ENCODE results near the gene BBS9. TPM values are rescaled to one million over a fixed set of nuclear protein-coding genes. Genes with fewer than 3 reads are reported as not detected.
A peak's percentile ranks its signal among the peaks of the same experiment; 100 is the strongest.

BBS9 gene
- total RNA-seq, 1 experiment from 2014 or later = 5.7 TPM

GRCh38 chr7:33183504-33183903 is 54.1 kb downstream of the BBS9 start:
- no peaks in the 10 kb centered on the region for H3K4me1 ChIP-seq (ENCODE audit: insufficient read depth, low read length)
- ATAC-seq (no peak), DNase-seq (no peak)
- no peak overlapping the region for H3K27ac ChIP-seq (ENCODE audit: low read length)
- no peaks in the 10 kb centered on the region for H3K9me3 ChIP-seq (ENCODE audit: low read length)
- intact Hi-C loops (cut with micrococcal nuclease) = loop anchor here (10.0 kb wide), 2 partner anchors 151 to 571 kb away; no protein-coding TSS in a partner anchor
- H4K20me1 ChIP-seq (ENCODE audit: low read length) = no peaks in the 10 kb centered on the region
- no peak overlapping the region for H3K4me3 ChIP-seq (ENCODE audit: low read length)
- H3K36me3 ChIP-seq (ENCODE audit: low read depth, low read length) = no peaks in the 10 kb centered on the region
- no peaks in the 10 kb centered on the region for H3K27me3 ChIP-seq (ENCODE audit: low read length)
- CTCF ChIA-PET = no interaction called here
- POLR2A ChIA-PET (ENCODE audit: unreplicated experiment) = no interaction called here
- no peak for TF ChIP-seq CTCF (conservative IDR thresholded peaks at IDR 0.05; ENCODE audit: low read depth, low read length)
- TF ChIP-seq EZH2phosphoT487 (IDR thresholded peaks at IDR 0.05; ENCODE audit: borderline replicate concordance, low read length) = no peak
- no peak for TF ChIP-seq EZH2 (IDR thresholded peaks at IDR 0.05; ENCODE audit: low read length, unreplicated experiment)
- H3K4me2 ChIP-seq (ENCODE audit: low read length) = no peak overlapping the region
- H3K79me2 ChIP-seq (ENCODE audit: low read length) = no peaks in the 10 kb centered on the region
- H2AFZ ChIP-seq (ENCODE audit: low read length) = no peak overlapping the region
- H3K9ac ChIP-seq (ENCODE audit: low read length) = no peak overlapping the region
- H3K9me2 ChIP-seq (replicated peaks; ENCODE audit: low read length) = no peaks in the 10 kb centered on the region
- no TSS peak for BruUV-seq (replicated peaks)
- no peaks in the 10 kb centered on the region for H3F3A ChIP-seq (ENCODE audit: low read length, unreplicated experiment)

GRCh38 chr7:33184828-33185227 is 55.5 kb downstream of the BBS9 start:
- no peak for TF ChIP-seq EZH2 (IDR thresholded peaks at IDR 0.05; ENCODE audit: low read length, unreplicated experiment)
- no peak for TF ChIP-seq CTCF (conservative IDR thresholded peaks at IDR 0.05; ENCODE audit: low read depth, low read length)
- no peak for TF ChIP-seq EZH2phosphoT487 (IDR thresholded peaks at IDR 0.05; ENCODE audit: borderline replicate concordance, low read length)
- ATAC-seq = no peak

GRCh38 chr7:33185786-33186185 is 56.4 kb downstream of the BBS9 start:
- H3K27ac ChIP-seq (ENCODE audit: low read length) = no peak overlapping the region
- no peaks in the 10 kb centered on the region for H3K27me3 ChIP-seq (ENCODE audit: low read length)
- no peak overlapping the region for H3K4me3 ChIP-seq (ENCODE audit: low read length)
- no peaks in the 10 kb centered on the region for H3F3A ChIP-seq (ENCODE audit: low read length, unreplicated experiment)
- no peaks in the 10 kb centered on the region for H4K20me1 ChIP-seq (ENCODE audit: low read length)
- no peaks in the 10 kb centered on the region for H3K9me3 ChIP-seq (ENCODE audit: low read length)
- DNase-seq (peak; percentile 70), ATAC-seq (peak; percentile 98)
- no peak overlapping the region for H2AFZ ChIP-seq (ENCODE audit: low read length)
- intact Hi-C loops (cut with micrococcal nuclease) = loop anchor here (1.0 to 10.0 kb wide), 6 partner anchors 57 to 747 kb away; no protein-coding TSS in a partner anchor
- POLR2A ChIA-PET (ENCODE audit: unreplicated experiment) = interaction anchor here (0.7 kb wide), 1 partner anchor 802 kb away, joined by 4 read pairs; no protein-coding TSS in a partner anchor
- H3K9me2 ChIP-seq (replicated peaks; ENCODE audit: low read length) = no peaks in the 10 kb centered on the region
- H3K79me2 ChIP-seq (ENCODE audit: low read length) = no peaks in the 10 kb centered on the region
- H3K4me2 ChIP-seq (ENCODE audit: low read length) = 0 out of 2 replicates have a peak overlapping the region, but pooled peaks have one; percentile 1
- no peaks in the 10 kb centered on the region for H3K36me3 ChIP-seq (ENCODE audit: low read depth, low read length)
- TF ChIP-seq EZH2phosphoT487 (IDR thresholded peaks at IDR 0.05; ENCODE audit: borderline replicate concordance, low read length) (no peak), CTCF (conservative IDR thresholded peaks at IDR 0.05; ENCODE audit: low read depth, low read length) (peak; percentile 85)
- no TSS peak for BruUV-seq (replicated peaks)
- H3K4me1 ChIP-seq (ENCODE audit: insufficient read depth, low read length) = no peaks in the 10 kb centered on the region
- CTCF ChIA-PET = interaction anchor here (0.6 to 0.7 kb wide), 3 partner anchors 12 to 206 kb away, joined by 3 to 18 read pairs (median 3); no protein-coding TSS in a partner anchor
- H3K9ac ChIP-seq (ENCODE audit: low read length) = no peak overlapping the region

More at GRCh38 chr7:33184828-33185227, 55.5 kb downstream of the BBS9 start:
- intact Hi-C loops (cut with micrococcal nuclease) = loop anchor here (1.0 to 10.0 kb wide), 6 partner anchors 58 to 748 kb away; no protein-coding TSS in a partner anchor
- Histone ChIP-seq H3K36me3 (ENCODE audit: low read depth, low read length) (no peaks in the 10 kb centered on the region), H3K27ac (ENCODE audit: low read length) (no peak overlapping the region), H3K9me3 (ENCODE audit: low read length) (no peaks in the 10 kb centered on the region), H3K4me1 (ENCODE audit: insufficient read depth, low read length) (no peaks in the 10 kb centered on the region), H4K20me1 (ENCODE audit: low read length) (no peaks in the 10 kb centered on the region), H3F3A (ENCODE audit: low read length, unreplicated experiment) (no peaks in the 10 kb centered on the region), H3K79me2 (ENCODE audit: low read length) (no peaks in the 10 kb centered on the region), H3K4me3 (ENCODE audit: low read length) (no peak overlapping the region), H3K9me2 (replicated peaks; ENCODE audit: low read length) (no peaks in the 10 kb centered on the region), H2AFZ (ENCODE audit: low read length) (no peak overlapping the region), H3K4me2 (ENCODE audit: low read length) (no peak overlapping the region), H3K9ac (ENCODE audit: low read length) (no peak overlapping the region), H3K27me3 (ENCODE audit: low read length) (no peaks in the 10 kb centered on the region)
- no TSS peak for BruUV-seq (replicated peaks)
- DNase-seq = no peak
- ChIA-PET CTCF (interaction anchor here (0.6 kb wide), 1 partner anchor 149 kb away, joined by 3 read pairs; no protein-coding TSS in a partner anchor), POLR2A (ENCODE audit: unreplicated experiment) (interaction anchor here (0.7 kb wide), 1 partner anchor 803 kb away, joined by 4 read pairs; no protein-coding TSS in a partner anchor)
